Measurements from ENCODE around the gene SAA2.

DNA sequence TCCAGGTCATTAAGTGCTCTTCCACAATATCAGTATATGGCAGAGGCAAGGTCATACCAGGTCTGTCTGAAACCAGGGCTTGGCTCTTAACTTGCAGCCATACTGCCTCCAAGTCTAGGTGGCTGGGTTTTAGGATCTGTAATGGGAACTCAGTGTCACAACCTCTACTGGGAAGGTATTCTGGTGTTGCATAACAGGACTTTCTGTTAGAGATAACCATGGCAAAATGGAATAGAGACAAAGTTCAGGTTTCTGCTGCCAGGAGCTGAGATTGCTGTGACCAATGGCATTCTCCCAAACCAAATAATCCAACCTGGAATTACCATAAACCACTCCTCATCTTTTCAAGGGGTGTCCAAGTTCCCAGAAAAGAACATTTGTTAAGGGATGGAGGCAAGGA lies 10.8 kb upstream of the SAA2 start:
- TF ChIP-seq POLR2A (IDR thresholded peaks at IDR 0.05; ENCODE audit: low read depth, low read length) (no peak), POLR2AphosphoS5 (IDR thresholded peaks at IDR 0.05; ENCODE audit: low read depth, low read length) (no peak), TAF1 (IDR thresholded peaks at IDR 0.05; ENCODE audit: borderline replicate concordance, low read depth, low read length) (no peak)
